HepG2 (cell line): ENCODE measurements around the gene PAMR1. TPM values are rescaled to one million over a fixed set of nuclear protein-coding genes. Genes with fewer than 3 reads are reported as not detected.

Source experiments
- ATAC-seq: fragments of 200-7000 bp; cut with Tn5 transposase; 3 replicates; pipeline ENCODE4 v1.9.1; 2020; ENCODE audit warnings: mild to moderate bottlenecking, moderate library complexity
- BruUV-seq: library from RNA; stranded (reverse); fragments of 400-500 nt; replicated peaks from 2 replicates; lab custom pipeline; 2021; lab: Mats Ljungman, UMichigan
- CTCF ChIA-PET: fragments of 300-600 bp; formaldehyde crosslinking; extraction: SDS; loops from one replicate; lab custom pipeline; 2021; ENCODE audit warnings: low total read pairs, inconsistent platforms, low intra/inter-chr PET ratio; lab: Yijun Ruan, JAX
- POLR2A ChIA-PET: fragments of 350-600 bp; sonication (Branson Sonifier 250); formaldehyde crosslinking; loops from one replicate; lab custom pipeline; 2020; ENCODE audit warnings: antibody characterized with exemption, inconsistent platforms; lab: Yijun Ruan, JAX
- DNase-seq: peaks from one replicate; pipeline ENCODE4 v3.0.0-alpha.2; 2015; ENCODE audit warnings: low spot score
- FAIRE-seq: peaks from 3 replicates; lab custom pipeline; 2011; peaks lifted over from hg19 to GRCh38; lab: Jason Lieb, UNC
- H2AFZ ChIP-seq: one replicate; pipeline ENCODE4 v1.6.1; 2011; ENCODE audit warnings: low read length, inconsistent platforms
- H3K27ac ChIP-seq: fragments of 300-600 bp; 3 replicates; pipeline ENCODE4 v1.8.0; 2011; ENCODE audit warnings: mixed run types, mild to moderate bottlenecking, mixed read lengths, low read length, inconsistent platforms; ENCODE audit not compliant: insufficient read depth; ENCODE audit errors: extremely low read length
- H3K27me3 ChIP-seq, 2 experiments: fragments of 200-600 bp in 1 of 2; 2 replicates in 1 of 2; 3 replicates in 1 of 2; pipeline versions ENCODE4 v1.6.0 to v1.8.0; 2011; ENCODE audit warnings: low read length in 2 of 2, mild to moderate bottlenecking in 2 of 2, moderate library complexity in 2 of 2, inconsistent platforms in 1 of 2; ENCODE audit not compliant: insufficient read depth in 2 of 2, control insufficient read depth in 1 of 2
- H3K36me3 ChIP-seq, 2 experiments: fragments of 200-600 bp in 1 of 2; replicated peaks in 1 of 2; 2 replicates in 1 of 2; 3 replicates in 1 of 2; pipeline versions ENCODE4 v1.5.1 to v1.8.0; 2011; ENCODE audit warnings: low read length in 2 of 2, inconsistent platforms in 1 of 2; ENCODE audit not compliant: insufficient read depth in 2 of 2, control insufficient read depth in 1 of 2
- H3K4me1 ChIP-seq: 2 replicates; pipeline ENCODE4 v1.5.1; 2012; ENCODE audit warnings: low read length, inconsistent platforms; ENCODE audit not compliant: insufficient read depth
- H3K4me2 ChIP-seq: 2 replicates; pipeline ENCODE4 v1.6.0; 2011; ENCODE audit warnings: low read depth, low read length, inconsistent platforms
- H3K4me3 ChIP-seq, 3 experiments: fragments of 200-600 bp in 1 of 3; sonication (generic), shearing (Covaris generic) in 1 of 3; replicated peaks in 1 of 3; 2 replicates each; pipeline ENCODE4 v1.5.1; 2011 to 2016; ENCODE audit warnings: low read length in 3 of 3, inconsistent platforms in 2 of 3, low read depth in 2 of 3, mild to moderate bottlenecking in 2 of 3, control low read depth in 1 of 3, mixed read lengths in 1 of 3; ENCODE audit not compliant: insufficient read depth in 1 of 3
- H3K79me2 ChIP-seq: one replicate; pipeline ENCODE4 v1.6.1; 2011; ENCODE audit warnings: low read length, inconsistent platforms; ENCODE audit not compliant: insufficient read depth
- H3K9ac ChIP-seq: 2 replicates; pipeline ENCODE4 v1.6.0; 2011; ENCODE audit warnings: mild to moderate bottlenecking, low read depth, low read length, inconsistent platforms; ENCODE audit not compliant: insufficient read depth
- H3K9me3 ChIP-seq: 2 replicates; pipeline ENCODE4 v1.5.1; 2012; ENCODE audit warnings: mild to moderate bottlenecking, low read length
- H4K20me1 ChIP-seq: 2 replicates; pipeline ENCODE4 v1.6.0; 2011; ENCODE audit warnings: inconsistent platforms, mild to moderate bottlenecking, low read length, moderate library complexity; ENCODE audit not compliant: insufficient read depth
- GTF3A ChIP-seq: sonication (generic); formaldehyde crosslinking; conservative IDR thresholded peaks from 2 replicates; pipeline ENCODE4 v1.4.0; 2020; ENCODE audit warnings: mild to moderate bottlenecking, missing genetic modification reagents
- HHEX ChIP-seq: IDR thresholded peaks from 2 replicates; pipeline ENCODE4 v1.6.1; 2016; ENCODE audit warnings: control low read depth
- ZNF850 ChIP-seq: sonication (generic); formaldehyde crosslinking; conservative IDR thresholded peaks from 2 replicates; pipeline ENCODE4 v1.9.0; 2021; ENCODE audit warnings: mild to moderate bottlenecking, missing genetic modification reagents
- ZNF879 ChIP-seq: sonication (generic); formaldehyde crosslinking; IDR thresholded peaks from 2 replicates; pipeline ENCODE4 v1.8.1; 2023; ENCODE audit warnings: missing genetic modification reagents
- WGBS: methylation state at CpG from one replicate; pipeline ENCODE4 v1.1.6; 2017; ENCODE audit warnings: low lambda C conversion rate; 5-methylcytosine and 5-hydroxymethylcytosine counted together
- in situ Hi-C: cut with HindIII; loops from 2 replicates; pipeline ENCODE4 v1.10.0; 2017; ENCODE audit warnings: low pct_unique_long_range_greater_than_20kb; ENCODE audit not compliant: extremely low pct_ligation_motif_present
- intact Hi-C: fragments of 100-400 bp; cut with micrococcal nuclease; formaldehyde crosslinking; loops from one replicate; pipeline ENCODE4 v1.10.0; 2022; ENCODE audit not compliant: unreplicated experiment
- polyA plus RNA-seq, 8 experiments: library from polyadenylated mRNA; depleted of rRNA in 3 of 8; stranded (reverse) in 7 of 8; unstranded in 1 of 8; fragments of >200 nt; fragmentation: Illumina TruSeq in 4 of 8; extraction: Trizol in 4 of 8; gene quantifications; 2 replicates each; pipeline versions ENCODE4 v1.2.1 to v1.2.3, GENCODE V29; 2011 to 2016; ENCODE audit warnings: low read depth in 4 of 8, missing spikeins in 1 of 8, mixed read lengths in 1 of 8; ENCODE audit not compliant: insufficient read depth in 1 of 8
- total RNA-seq, 5 experiments: library from RNA; depleted of rRNA; stranded (reverse); fragments of >200 nt; fragmentation: Illumina TruSeq; extraction: Trizol; gene quantifications; 2 replicates each; pipeline ENCODE4 v1.2.3, GENCODE V29; 2016; ENCODE audit warnings: low read depth in 1 of 5
- TF ChIP-seq, protein P1 (sequence below): fragments of 450-650 bp; IDR thresholded peaks from 2 replicates; pipeline ENCODE4 v1.6.1; 2017; ENCODE audit warnings: mild to moderate bottlenecking
- TF ChIP-seq, protein P2 (sequence below), 2 experiments: sonication (generic) in 1 of 2; formaldehyde crosslinking in 1 of 2; IDR thresholded peaks; 2 replicates each; pipeline versions ENCODE4 v1.4.0 to v1.6.1; 2016 to 2020; ENCODE audit warnings: borderline replicate concordance in 1 of 2, low read depth in 1 of 2, mild to moderate bottlenecking in 1 of 2, missing genetic modification reagents in 1 of 2

PAMR1 gene
- total and polyA plus RNA-seq, 2 of the 13 experiments (the other 11 are each of a cell fraction or from before 2014, with no cell fraction given), result not detected

DNA sequence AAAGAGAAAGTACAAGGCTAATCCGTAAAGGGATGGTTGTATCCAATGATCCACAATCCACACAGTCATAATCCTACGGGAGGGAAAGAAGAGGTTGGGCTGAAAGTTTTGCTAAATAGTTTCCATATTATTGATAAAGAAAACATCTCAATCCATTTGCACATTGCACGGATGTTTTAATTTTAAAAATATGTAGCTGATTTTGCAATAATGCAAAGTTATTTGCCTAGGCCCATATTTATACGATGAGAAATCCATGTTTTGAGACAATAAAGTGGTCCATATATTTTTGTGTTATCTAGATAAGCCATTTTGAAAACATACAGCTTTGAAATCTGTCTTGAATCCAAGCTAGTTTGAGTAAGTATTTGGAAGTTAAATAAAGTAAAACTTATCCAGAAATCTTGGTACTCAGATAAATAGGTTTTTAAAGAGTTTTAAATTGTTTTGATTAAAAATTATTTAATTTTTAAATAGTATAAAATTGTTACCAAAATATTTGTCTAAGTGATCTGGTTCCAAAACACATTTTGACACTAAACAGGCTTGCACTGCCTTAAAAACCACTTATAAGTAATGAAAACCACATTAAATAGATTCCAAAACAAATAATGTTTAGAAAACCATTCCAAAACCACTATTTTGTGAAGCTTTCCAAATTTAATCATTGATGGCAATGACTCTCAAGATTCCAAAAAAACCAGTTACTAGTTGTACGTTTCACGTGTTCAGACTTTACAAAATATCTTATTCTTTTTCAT is 38.2 kb upstream of the PAMR1 start:
- no peaks in the 10 kb centered on the region for H3K36me3 ChIP-seq
- H4K20me1 ChIP-seq, result no peaks in the 10 kb centered on the region
- FAIRE-seq (no peak), ATAC-seq (no peak), DNase-seq (no peak)
- no peak for TF ChIP-seq GTF3A (CRISPR knock-in tag)
- TF ChIP-seq, protein P1, sequence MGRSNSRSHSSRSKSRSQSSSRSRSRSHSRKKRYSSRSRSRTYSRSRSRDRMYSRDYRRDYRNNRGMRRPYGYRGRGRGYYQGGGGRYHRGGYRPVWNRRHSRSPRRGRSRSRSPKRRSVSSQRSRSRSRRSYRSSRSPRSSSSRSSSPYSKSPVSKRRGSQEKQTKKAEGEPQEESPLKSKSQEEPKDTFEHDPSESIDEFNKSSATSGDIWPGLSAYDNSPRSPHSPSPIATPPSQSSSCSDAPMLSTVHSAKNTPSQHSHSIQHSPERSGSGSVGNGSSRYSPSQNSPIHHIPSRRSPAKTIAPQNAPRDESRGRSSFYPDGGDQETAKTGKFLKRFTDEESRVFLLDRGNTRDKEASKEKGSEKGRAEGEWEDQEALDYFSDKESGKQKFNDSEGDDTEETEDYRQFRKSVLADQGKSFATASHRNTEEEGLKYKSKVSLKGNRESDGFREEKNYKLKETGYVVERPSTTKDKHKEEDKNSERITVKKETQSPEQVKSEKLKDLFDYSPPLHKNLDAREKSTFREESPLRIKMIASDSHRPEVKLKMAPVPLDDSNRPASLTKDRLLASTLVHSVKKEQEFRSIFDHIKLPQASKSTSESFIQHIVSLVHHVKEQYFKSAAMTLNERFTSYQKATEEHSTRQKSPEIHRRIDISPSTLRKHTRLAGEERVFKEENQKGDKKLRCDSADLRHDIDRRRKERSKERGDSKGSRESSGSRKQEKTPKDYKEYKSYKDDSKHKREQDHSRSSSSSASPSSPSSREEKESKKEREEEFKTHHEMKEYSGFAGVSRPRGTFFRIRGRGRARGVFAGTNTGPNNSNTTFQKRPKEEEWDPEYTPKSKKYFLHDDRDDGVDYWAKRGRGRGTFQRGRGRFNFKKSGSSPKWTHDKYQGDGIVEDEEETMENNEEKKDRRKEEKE, result no peak
- TF ChIP-seq ZNF850 (CRISPR knock-in tag), result no peak
- intact Hi-C loops, result no loop called here
- ChIA-PET POLR2A (no interaction called here), CTCF (no interaction called here)
- BruUV-seq, result no TSS peak
- H3K27ac ChIP-seq, result no peak overlapping the region
- no peak overlapping the region for H3K4me2 ChIP-seq
- in situ Hi-C loops, result no loop called here
- H3K9me3 ChIP-seq, result no peaks in the 10 kb centered on the region
- no peak overlapping the region for H3K9ac ChIP-seq
- peaks cover 0 to 25% of the 10 kb centered on the region in 2 experiments; a peak in 2 of 5 replicates for H3K27me3 ChIP-seq
- H2AFZ ChIP-seq, result no peak overlapping the region
- H3K79me2 ChIP-seq, result no peaks in the 10 kb centered on the region
- H3K4me3 ChIP-seq, result no peak overlapping the region
- WGBS, result 7% methylated on average over 6 of the region's 6 CpGs
- H3K4me1 ChIP-seq, result no peaks in the 10 kb centered on the region

DNA sequence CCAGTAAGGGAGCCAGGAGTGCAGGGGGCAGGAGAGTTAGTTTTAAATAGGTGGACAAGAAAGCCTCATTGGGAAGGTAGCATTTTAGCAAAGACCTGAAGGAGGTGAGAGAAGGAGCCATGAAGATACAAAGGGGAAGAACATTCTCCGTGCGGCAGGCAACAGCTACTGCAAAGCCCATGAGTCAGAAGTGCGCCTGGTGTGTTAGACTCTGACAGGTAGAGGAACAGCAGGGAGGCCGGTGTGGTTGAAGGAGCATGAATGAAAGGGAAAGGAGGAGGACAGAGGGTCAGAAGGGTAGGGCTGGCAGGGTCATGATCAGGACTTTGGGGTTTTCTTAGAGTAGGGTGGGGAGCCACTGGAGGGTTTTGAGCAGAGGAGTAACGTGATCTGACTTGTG is 34.5 kb upstream of the PAMR1 start:
- in situ Hi-C loops (no loop called here), intact Hi-C loops (no loop called here)
- Histone ChIP-seq H3K27ac (no peak overlapping the region), H4K20me1 (no peaks in the 10 kb centered on the region), H3K36me3 (no peaks in the 10 kb centered on the region), H3K9me3 (no peaks in the 10 kb centered on the region), H3K79me2 (no peaks in the 10 kb centered on the region), H3K9ac (no peak overlapping the region), H3K4me3 (no peak overlapping the region), H3K4me1 (no peaks in the 10 kb centered on the region), H3K27me3 (peaks cover 0 to 20% of the 10 kb centered on the region in 2 experiments; a peak in 2 of 5 replicates), H2AFZ (no peak overlapping the region), H3K4me2 (no peak overlapping the region)
- CTCF ChIA-PET, result no interaction called here
- no TSS peak for BruUV-seq
- POLR2A ChIA-PET, result no interaction called here
- 15% methylated on average over 5 of the region's 5 CpGs for WGBS
- FAIRE-seq, result no peak
- ATAC-seq, result no peak
- no peak for DNase-seq
- TF ChIP-seq, protein P2, sequence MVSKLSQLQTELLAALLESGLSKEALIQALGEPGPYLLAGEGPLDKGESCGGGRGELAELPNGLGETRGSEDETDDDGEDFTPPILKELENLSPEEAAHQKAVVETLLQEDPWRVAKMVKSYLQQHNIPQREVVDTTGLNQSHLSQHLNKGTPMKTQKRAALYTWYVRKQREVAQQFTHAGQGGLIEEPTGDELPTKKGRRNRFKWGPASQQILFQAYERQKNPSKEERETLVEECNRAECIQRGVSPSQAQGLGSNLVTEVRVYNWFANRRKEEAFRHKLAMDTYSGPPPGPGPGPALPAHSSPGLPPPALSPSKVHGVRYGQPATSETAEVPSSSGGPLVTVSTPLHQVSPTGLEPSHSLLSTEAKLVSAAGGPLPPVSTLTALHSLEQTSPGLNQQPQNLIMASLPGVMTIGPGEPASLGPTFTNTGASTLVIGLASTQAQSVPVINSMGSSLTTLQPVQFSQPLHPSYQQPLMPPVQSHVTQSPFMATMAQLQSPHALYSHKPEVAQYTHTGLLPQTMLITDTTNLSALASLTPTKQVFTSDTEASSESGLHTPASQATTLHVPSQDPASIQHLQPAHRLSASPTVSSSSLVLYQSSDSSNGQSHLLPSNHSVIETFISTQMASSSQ (IDR thresholded peaks at IDR 0.05; ENCODE audit: low read depth), result no peak
- TF ChIP-seq, protein P2 (CRISPR knock-in tag; IDR thresholded peaks at IDR 0.05; ENCODE audit: borderline replicate concordance), result no peak
- TF ChIP-seq HHEX (CRISPR knock-in tag) (no peak), ZNF879 (CRISPR knock-in tag) (no peak)
